Neural cell (in vitro differentiated cells): ENCODE measurements around the gene UNC119B. TPM values are rescaled to one million over a fixed set of nuclear protein-coding genes. Genes with fewer than 3 reads are reported as not detected.

Experiments
- H2AFZ ChIP-seq: fragments of 200-600, 300-800 bp; sonication (generic), shearing (Covaris generic); 2 replicates; pipeline ENCODE4 v1.6.0; 2014; ENCODE audit warnings: low read depth, mild to moderate bottlenecking, antibody characterized with exemption, low read length, moderate library complexity
- H3F3A ChIP-seq: fragments of 200-600 bp; shearing (Covaris generic); 2 replicates; pipeline ENCODE4 v1.6.1; 2016; ENCODE audit warnings: mild to moderate bottlenecking, moderate library complexity, mixed read lengths, antibody characterized with exemption, low read length; ENCODE audit not compliant: insufficient read depth, poor library complexity, severe bottlenecking
- H3K27ac ChIP-seq: fragments of 200-600, 300-800 bp; sonication (generic), shearing (Covaris generic); 2 replicates; pipeline ENCODE4 v1.5.1; 2014; ENCODE audit warnings: mild to moderate bottlenecking, low read length, moderate library complexity
- H3K27me3 ChIP-seq: fragments of 300-800, 200-600 bp; sonication (generic), shearing (Covaris generic); 2 replicates; pipeline ENCODE4 v1.6.0; 2014; ENCODE audit warnings: mild to moderate bottlenecking, low read depth, low read length, moderate library complexity; ENCODE audit not compliant: insufficient read depth
- H3K36me3 ChIP-seq: fragments of 300-800, 200-600 bp; sonication (generic), shearing (Covaris generic); 2 replicates; pipeline ENCODE4 v1.5.1; 2014; ENCODE audit warnings: mild to moderate bottlenecking, antibody characterized with exemption, low read length, moderate library complexity; ENCODE audit not compliant: insufficient read depth
- H3K4me2 ChIP-seq: fragments of 300-800, 200-600 bp; sonication (generic), shearing (Covaris generic); 2 replicates; pipeline ENCODE4 v1.6.0; 2014; ENCODE audit warnings: mild to moderate bottlenecking, low read length
- H3K4me3 ChIP-seq: fragments of 300-800, 200-600 bp; sonication (generic), shearing (Covaris generic); 2 replicates; pipeline ENCODE4 v1.5.1; 2014; ENCODE audit warnings: mild to moderate bottlenecking, low read length, moderate library complexity
- H3K79me2 ChIP-seq: fragments of 200-600 bp; shearing (Covaris generic); replicated peaks from 2 replicates; pipeline ENCODE4 v1.6.0; 2014; ENCODE audit warnings: mild to moderate bottlenecking, low read length, moderate library complexity; ENCODE audit not compliant: insufficient read depth
- H3K9ac ChIP-seq: fragments of 300-800, 200-600 bp; sonication (generic), shearing (Covaris generic); 2 replicates; pipeline ENCODE4 v1.6.1; 2016; ENCODE audit warnings: mild to moderate bottlenecking, low read length, mixed read lengths
- H3K9me2 ChIP-seq: fragments of 200-600 bp; shearing (Covaris generic); 2 replicates; pipeline ENCODE4 v1.6.1; 2016; ENCODE audit warnings: mild to moderate bottlenecking, low read length, mixed read lengths; ENCODE audit not compliant: insufficient read depth
- H3K9me3 ChIP-seq: fragments of 200-600, 300-800 bp; sonication (generic), shearing (Covaris generic); 2 replicates; pipeline ENCODE4 v1.6.1; 2016; ENCODE audit warnings: mild to moderate bottlenecking, mixed run types, low read length, moderate library complexity, mixed read lengths
- H4K20me1 ChIP-seq: fragments of 200-600 bp; shearing (Covaris generic); 2 replicates; pipeline ENCODE4 v1.6.1; 2016; ENCODE audit warnings: mild to moderate bottlenecking, mixed run types; ENCODE audit not compliant: insufficient read depth
- CTCF ChIP-seq: fragments of 450-650 bp; IDR thresholded peaks from 2 replicates; pipeline ENCODE4 v1.5.1; 2014; ENCODE audit warnings: antibody characterized with exemption, mild to moderate bottlenecking, moderate library complexity; ENCODE audit not compliant: poor library complexity, severe bottlenecking
- EP300 ChIP-seq: fragments of 450-650 bp; conservative IDR thresholded peaks from 2 replicates; pipeline ENCODE4 v1.6.1; 2014; ENCODE audit warnings: antibody characterized with exemption, mild to moderate bottlenecking, moderate library complexity; ENCODE audit not compliant: poor library complexity, severe bottlenecking
- EZH2 ChIP-seq: fragments of 200-600, 300-800 bp; shearing (Covaris generic), sonication (generic); IDR thresholded peaks from 2 replicates; pipeline ENCODE4 v1.6.1; 2014; ENCODE audit warnings: antibody characterized with exemption, low read length, borderline replicate concordance, mild to moderate bottlenecking; ENCODE audit not compliant: insufficient read depth, poor library complexity, severe bottlenecking
- MXI1 ChIP-seq: fragments of 450-650 bp; conservative IDR thresholded peaks from 2 replicates; pipeline ENCODE4 v1.6.1; 2014; ENCODE audit warnings: antibody characterized with exemption, mild to moderate bottlenecking; ENCODE audit not compliant: poor library complexity, severe bottlenecking
- POLR2AphosphoS5 ChIP-seq: IDR thresholded peaks from 2 replicates; pipeline ENCODE4 v1.6.1; 2012
- RAD21 ChIP-seq: fragments of 450-650 bp; conservative IDR thresholded peaks from 2 replicates; pipeline ENCODE4 v1.6.1; 2014; ENCODE audit warnings: antibody characterized with exemption, mild to moderate bottlenecking, moderate library complexity
- REST ChIP-seq: IDR thresholded peaks from 2 replicates; pipeline ENCODE4 v1.6.1; 2012; ENCODE audit warnings: borderline replicate concordance
- SMC3 ChIP-seq: fragments of 450-650 bp; conservative IDR thresholded peaks from 2 replicates; pipeline ENCODE4 v1.6.1; 2014; ENCODE audit warnings: antibody characterized with exemption, mild to moderate bottlenecking, moderate library complexity; ENCODE audit not compliant: poor library complexity
- TAF1 ChIP-seq: IDR thresholded peaks from 2 replicates; pipeline ENCODE4 v1.6.1; 2012; ENCODE audit warnings: low read depth
- polyA plus RNA-seq: library from polyadenylated mRNA; depleted of rRNA; stranded (reverse); fragments of >200 nt; gene quantifications from 2 replicates; pipeline ENCODE4 v1.2.3, GENCODE V29; 2014

The UNC119B gene
- polyA plus RNA-seq, 1 donor from 2014 or later = 17.3 TPM

GRCh38 chr12:120762086-120762485 lies 51.8 kb downstream of the UNC119B start (continued):
- TF ChIP-seq EP300 = no peak
- no peak for TF ChIP-seq RAD21
- no peak for TF ChIP-seq SMC3

GRCh38 chr12:120763250-120763649 lies 53.0 kb downstream of the UNC119B start:
- Histone ChIP-seq H3K27me3 (no peaks in the 10 kb centered on the region), H3K4me2 (no peak overlapping the region), H2AFZ (no peak overlapping the region), H3K4me3 (no peak overlapping the region), H3K79me2 (no peaks in the 10 kb centered on the region), H4K20me1 (no peaks in the 10 kb centered on the region), H3K9ac (no peak overlapping the region), H3K9me3 (no peaks in the 10 kb centered on the region), H3K27ac (no peak overlapping the region), H3K9me2 (no peaks in the 10 kb centered on the region), H3K36me3 (peaks cover 16% of the 10 kb centered on the region), H3F3A (no peaks in the 10 kb centered on the region)
- TF ChIP-seq REST (no peak), POLR2AphosphoS5 (no peak), EZH2 (no peak), RAD21 (no peak), MXI1 (no peak), TAF1 (no peak), SMC3 (no peak)

GRCh38 chr12:120764816-120765215 lies 54.6 kb downstream of the UNC119B start:
- Histone ChIP-seq H3K9me3 (no peaks in the 10 kb centered on the region), H3K27me3 (no peaks in the 10 kb centered on the region), H3K36me3 (peaks cover 16% of the 10 kb centered on the region), H3K79me2 (no peaks in the 10 kb centered on the region), H3K9me2 (no peaks in the 10 kb centered on the region), H2AFZ (no peak overlapping the region), H3K27ac (no peak overlapping the region), H3K4me2 (no peak overlapping the region), H4K20me1 (no peaks in the 10 kb centered on the region), H3K9ac (no peak overlapping the region), H3K4me3 (no peak overlapping the region), H3F3A (no peaks in the 10 kb centered on the region)
- TF ChIP-seq TAF1 (no peak), EP300 (no peak), CTCF (no peak), RAD21 (no peak), SMC3 (no peak), EZH2 (no peak), MXI1 (no peak), REST (no peak), POLR2AphosphoS5 (no peak)
